ENCODE data around the gene DPP4.

DPP4 gene

GRCh38 chr2:161999321-161999720 is 74.7 kb downstream of the DPP4 start:
- no peak overlapping the region for H3K4me2 ChIP-seq (ENCODE audit: low read length, poor library complexity, severe bottlenecking)
- H2AFZ ChIP-seq (ENCODE audit: low read depth, low read length): no peak overlapping the region
- no peak for DNase-seq
- H3K18ac ChIP-seq (ENCODE audit: low read depth in 1 of 2, low read length in 2 of 2): no peak overlapping the region
- H3K79me1 ChIP-seq (replicated peaks; ENCODE audit: low read length, poor library complexity, severe bottlenecking): no peaks in the 10 kb centered on the region
- no peak overlapping the region for H4K8ac ChIP-seq (ENCODE audit: low read length)
- no peak overlapping the region for H2BK12ac ChIP-seq (ENCODE audit: low read length in 2 of 2)
- no peak overlapping the region for H4K91ac ChIP-seq (ENCODE audit: low read length)
- H3K4ac ChIP-seq (ENCODE audit: low read depth in 1 of 2, low read length in 2 of 2): no peak overlapping the region
- WGBS: 78% methylated on average over 3 of the region's 6 CpGs
- H3K23ac ChIP-seq (ENCODE audit: low read length in 2 of 2): no peak overlapping the region
- peaks cover 0 to 100% of the 10 kb centered on the region in 2 experiments for H3K36me3 ChIP-seq (ENCODE audit: control insufficient read depth in 1 of 2, insufficient read depth in 2 of 2, low read depth in 1 of 2, low read length in 2 of 2)
- H3K27me3 ChIP-seq (ENCODE audit: control insufficient read depth in 1 of 2, insufficient read depth in 1 of 2, low read length in 2 of 2): no peaks in the 10 kb centered on the region
- H3K27ac ChIP-seq (ENCODE audit: low read length, poor library complexity, severe bottlenecking): no peak overlapping the region
- H3K14ac ChIP-seq (ENCODE audit: low read length in 2 of 2): no peak overlapping the region
- H3K9me3 ChIP-seq (ENCODE audit: control insufficient read depth, low read length): no peaks in the 10 kb centered on the region
- no peaks in the 10 kb centered on the region for H3K4me1 ChIP-seq (ENCODE audit: control insufficient read depth, insufficient read depth, low read depth, low read length)
- H2BK120ac ChIP-seq (ENCODE audit: low read depth, low read length): no peak overlapping the region
- H2BK5ac ChIP-seq (ENCODE audit: low read depth, low read length, poor library complexity, severe bottlenecking): no peak overlapping the region
- no peak overlapping the region for H2BK15ac ChIP-seq (ENCODE audit: low read depth, poor library complexity, severe bottlenecking)
- no peak overlapping the region for H3K9ac ChIP-seq (ENCODE audit: low read length)
- no peak overlapping the region for H2AK5ac ChIP-seq (ENCODE audit: low read length, severe bottlenecking)
- no peak overlapping the region for H3K4me3 ChIP-seq (ENCODE audit: insufficient read depth in 1 of 2, low read depth in 1 of 2, low read length in 2 of 2)

GRCh38 chr2:161998857-161999256 is 75.2 kb downstream of the DPP4 start:
- no peaks in the 10 kb centered on the region for H3K4me1 ChIP-seq (ENCODE audit: control insufficient read depth, insufficient read depth, low read depth, low read length)
- H2BK120ac ChIP-seq (ENCODE audit: low read depth, low read length): no peak overlapping the region
- no peak overlapping the region for H4K8ac ChIP-seq (ENCODE audit: low read length)
- no peak overlapping the region for H3K27ac ChIP-seq (ENCODE audit: low read length, poor library complexity, severe bottlenecking)
- DNase-seq: no peak
- no peak overlapping the region for H2AFZ ChIP-seq (ENCODE audit: low read depth, low read length)
- H3K18ac ChIP-seq (ENCODE audit: low read depth in 1 of 2, low read length in 2 of 2): no peak overlapping the region
- no peaks in the 10 kb centered on the region for H3K79me1 ChIP-seq (replicated peaks; ENCODE audit: low read length, poor library complexity, severe bottlenecking)
- no peak overlapping the region for H2BK15ac ChIP-seq (ENCODE audit: low read depth, poor library complexity, severe bottlenecking)
- no peaks in the 10 kb centered on the region for H3K9me3 ChIP-seq (ENCODE audit: control insufficient read depth, low read length)
- H3K36me3 ChIP-seq (ENCODE audit: control insufficient read depth in 1 of 2, insufficient read depth in 2 of 2, low read depth in 1 of 2, low read length in 2 of 2): peaks cover 0 to 100% of the 10 kb centered on the region in 2 experiments
- WGBS: 100% methylated on average over 1 of the region's 1 CpG
- no peaks in the 10 kb centered on the region for H3K27me3 ChIP-seq (ENCODE audit: control insufficient read depth in 1 of 2, insufficient read depth in 1 of 2, low read length in 2 of 2)
- no peak overlapping the region for H2AK5ac ChIP-seq (ENCODE audit: low read length, severe bottlenecking)
- H3K9ac ChIP-seq (ENCODE audit: low read length): no peak overlapping the region
- H3K4me3 ChIP-seq (ENCODE audit: insufficient read depth in 1 of 2, low read depth in 1 of 2, low read length in 2 of 2): no peak overlapping the region
- H4K91ac ChIP-seq (ENCODE audit: low read length): no peak overlapping the region
- no peak overlapping the region for H3K23ac ChIP-seq (ENCODE audit: low read length in 2 of 2)
- H2BK5ac ChIP-seq (ENCODE audit: low read depth, low read length, poor library complexity, severe bottlenecking): no peak overlapping the region
- H3K4me2 ChIP-seq (ENCODE audit: low read length, poor library complexity, severe bottlenecking): no peak overlapping the region
- no peak overlapping the region for H3K4ac ChIP-seq (ENCODE audit: low read depth in 1 of 2, low read length in 2 of 2)
- no peak overlapping the region for H3K14ac ChIP-seq (ENCODE audit: low read length in 2 of 2)
- H2BK12ac ChIP-seq (ENCODE audit: low read length in 2 of 2): no peak overlapping the region

- H3K27ac ChIP-seq (ENCODE audit: low read length, poor library complexity, severe bottlenecking): no peak overlapping the region
- H3K18ac ChIP-seq (ENCODE audit: low read depth in 1 of 2, low read length in 2 of 2): no peak overlapping the region
- H2BK5ac ChIP-seq (ENCODE audit: low read depth, low read length, poor library complexity, severe bottlenecking): no peak overlapping the region
- no peaks in the 10 kb centered on the region for H3K4me1 ChIP-seq (ENCODE audit: control insufficient read depth, insufficient read depth, low read depth, low read length)
- H3K4me2 ChIP-seq (ENCODE audit: low read length, poor library complexity, severe bottlenecking): no peak overlapping the region
- H3K4ac ChIP-seq (ENCODE audit: low read depth in 1 of 2, low read length in 2 of 2): no peak overlapping the region
- no peak overlapping the region for H4K8ac ChIP-seq (ENCODE audit: low read length)
- no peaks in the 10 kb centered on the region for H3K27me3 ChIP-seq (ENCODE audit: control insufficient read depth in 1 of 2, insufficient read depth in 1 of 2, low read length in 2 of 2)
- no peak overlapping the region for H3K9ac ChIP-seq (ENCODE audit: low read length)
- no peak overlapping the region for H2BK15ac ChIP-seq (ENCODE audit: low read depth, poor library complexity, severe bottlenecking)
- no peaks in the 10 kb centered on the region for H3K9me3 ChIP-seq (ENCODE audit: control insufficient read depth, low read length)
- no peaks in the 10 kb centered on the region for H3K79me1 ChIP-seq (replicated peaks; ENCODE audit: low read length, poor library complexity, severe bottlenecking)
- H2AFZ ChIP-seq (ENCODE audit: low read depth, low read length): no peak overlapping the region
- peaks cover 0 to 100% of the 10 kb centered on the region in 2 experiments for H3K36me3 ChIP-seq (ENCODE audit: control insufficient read depth in 1 of 2, insufficient read depth in 2 of 2, low read depth in 1 of 2, low read length in 2 of 2)
- no peak overlapping the region for H2AK5ac ChIP-seq (ENCODE audit: low read length, severe bottlenecking)
- no peak overlapping the region for H4K91ac ChIP-seq (ENCODE audit: low read length)
- no peak overlapping the region for H3K4me3 ChIP-seq (ENCODE audit: insufficient read depth in 1 of 2, low read depth in 1 of 2, low read length in 2 of 2)
- H2BK120ac ChIP-seq (ENCODE audit: low read depth, low read length): no peak overlapping the region
- H3K14ac ChIP-seq (ENCODE audit: low read length in 2 of 2): no peak overlapping the region
- H2BK12ac ChIP-seq (ENCODE audit: low read length in 2 of 2): no peak overlapping the region
- no peak for DNase-seq
- no peak overlapping the region for H3K23ac ChIP-seq (ENCODE audit: low read length in 2 of 2)
- WGBS: 56% methylated on average over 8 of the region's 9 CpGs
Measured at GRCh38 chr2:161997916-161998471, 76.0 kb downstream of the DPP4 start.

GRCh38 chr2:161995553-161996016 is 78.4 kb downstream of the DPP4 start:
- DNase-seq: no peak
- Histone ChIP-seq H3K36me3 (ENCODE audit: control insufficient read depth in 1 of 2, insufficient read depth in 2 of 2, low read depth in 1 of 2, low read length in 2 of 2) (peaks cover 0 to 90% of the 10 kb centered on the region in 2 experiments), H3K9ac (ENCODE audit: low read length) (no peak overlapping the region), H2AK5ac (ENCODE audit: low read length, severe bottlenecking) (no peak overlapping the region), H3K79me1 (replicated peaks; ENCODE audit: low read length, poor library complexity, severe bottlenecking) (no peaks in the 10 kb centered on the region), H2AFZ (ENCODE audit: low read depth, low read length) (no peak overlapping the region), H3K23ac (ENCODE audit: low read length in 2 of 2) (no peak overlapping the region), H2BK12ac (ENCODE audit: low read length in 2 of 2) (no peak overlapping the region), H3K9me3 (ENCODE audit: control insufficient read depth, low read length) (no peaks in the 10 kb centered on the region), H4K8ac (ENCODE audit: low read length) (no peak overlapping the region), H4K91ac (ENCODE audit: low read length) (no peak overlapping the region), H2BK120ac (ENCODE audit: low read depth, low read length) (no peak overlapping the region), H3K27me3 (ENCODE audit: control insufficient read depth in 1 of 2, insufficient read depth in 1 of 2, low read length in 2 of 2) (no peaks in the 10 kb centered on the region), H3K18ac (ENCODE audit: low read depth in 1 of 2, low read length in 2 of 2) (no peak overlapping the region), H2BK5ac (ENCODE audit: low read depth, low read length, poor library complexity, severe bottlenecking) (no peak overlapping the region), H3K4ac (ENCODE audit: low read depth in 1 of 2, low read length in 2 of 2) (no peak overlapping the region), H3K4me3 (ENCODE audit: insufficient read depth in 1 of 2, low read depth in 1 of 2, low read length in 2 of 2) (no peak overlapping the region), H3K4me2 (ENCODE audit: low read length, poor library complexity, severe bottlenecking) (no peak overlapping the region), H3K4me1 (ENCODE audit: control insufficient read depth, insufficient read depth, low read depth, low read length) (peaks cover 2% of the 10 kb centered on the region), H3K14ac (ENCODE audit: low read length in 2 of 2) (no peak overlapping the region), H3K27ac (ENCODE audit: low read length, poor library complexity, severe bottlenecking) (no peak overlapping the region), H2BK15ac (ENCODE audit: low read depth, poor library complexity, severe bottlenecking) (no peak overlapping the region)
